Thoracic aorta (tissue), 2 donors: ENCODE measurements around the gene SH3GLB1. TPM values are rescaled to one million over a fixed set of nuclear protein-coding genes. Genes with fewer than 3 reads are reported as not detected.
"Not testable (repeated sequence)": the region's sequence is repeated elsewhere in the genome, so short reads cannot be mapped to it uniquely, and the experiment has no call there.

Experiments used
- ATAC-seq: fragments of 150-250 bp; one replicate; pipeline ENCODE4 v1.8.0; 2017; ENCODE audit warnings: low read depth; ENCODE audit not compliant: insufficient number of reproducible peaks, low FRiP score
- DNase-seq: peaks from one replicate; pipeline ENCODE4 v3.0.0-alpha.2; 2020; ENCODE audit warnings: low spot score
- H3K27ac ChIP-seq, 2 donors: fragments of 200-600 bp; sonication (generic); 1 replicate in 1 of 2; 2 replicates in 1 of 2; pipeline ENCODE4 v1.5.1; 2016; ENCODE audit warnings: mild to moderate bottlenecking in 2 of 2, moderate library complexity in 2 of 2
- H3K27me3 ChIP-seq: fragments of 200-600 bp; sonication (generic); replicated peaks from 2 replicates; pipeline ENCODE4 v1.6.0; 2016; ENCODE audit warnings: mild to moderate bottlenecking; ENCODE audit not compliant: insufficient read depth
- H3K36me3 ChIP-seq: fragments of 200-600 bp; sonication (generic); one replicate; pipeline ENCODE4 v1.5.1; 2016
- H3K4me1 ChIP-seq, 2 donors: fragments of 200-600 bp; sonication (generic); 1 replicate in 1 of 2; 2 replicates in 1 of 2; pipeline versions ENCODE4 v1.5.1 to v1.6.0; 2016; ENCODE audit warnings: low read depth in 2 of 2, mild to moderate bottlenecking in 1 of 2; ENCODE audit not compliant: control insufficient read depth in 1 of 2
- H3K4me3 ChIP-seq: fragments of 200-600 bp; sonication (generic); 2 replicates; pipeline ENCODE4 v1.5.1; 2016; ENCODE audit warnings: mild to moderate bottlenecking
- H3K9me3 ChIP-seq: fragments of 200-600 bp; sonication (generic); 2 replicates; pipeline ENCODE4 v1.5.1; 2016
- total RNA-seq, 2 donors: library from RNA; depleted of rRNA; stranded (reverse); fragments of >200 nt; gene quantifications; one replicate each; pipeline versions ENCODE4 v1.1.0 to v1.2.3, GENCODE V29; 2016
- TF ChIP-seq, protein P1 (sequence below): fragments of 200-600 bp; sonication (generic); IDR thresholded peaks from one replicate; pipeline ENCODE4 v1.5.1; 2019; ENCODE audit warnings: antibody characterized with exemption

Gene SH3GLB1
- total RNA-seq: 10 to 100 TPM; 49.1 to 69.6 TPM

GRCh38 chr1:86704458-86704971 is at the start of gene SH3GLB1:
TSS of gene SH3GLB1 (plus strand) at chr1:86704576. CDS start at chr1:86704900, 324 bp downstream.
- peak; percentile 92 for ATAC-seq

DNA sequence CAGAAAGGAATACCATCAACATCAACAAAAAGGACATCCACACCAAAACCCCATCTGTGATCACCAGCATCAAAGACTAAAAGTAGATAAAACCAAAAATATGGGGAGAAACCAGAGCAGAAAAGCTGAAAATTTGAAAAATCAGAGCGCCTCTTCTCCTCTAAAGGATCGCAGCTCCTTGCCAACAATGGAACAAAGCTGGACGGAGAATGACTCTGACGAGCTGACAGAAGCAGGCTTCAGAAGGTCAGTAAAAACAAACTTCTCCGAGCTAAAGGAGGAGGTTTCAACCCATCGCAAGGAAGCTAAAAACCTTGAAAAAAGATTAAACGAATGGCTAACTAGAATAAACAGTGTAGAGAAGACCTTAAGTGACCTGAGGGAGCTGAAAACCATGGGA is 46.0 kb upstream of the SH3GLB1 start:
- not testable (repeated sequence) for H3K36me3 ChIP-seq, DNase-seq, H3K4me3 ChIP-seq, H3K9me3 ChIP-seq, H3K27ac ChIP-seq, H3K27me3 ChIP-seq, H3K4me1 ChIP-seq, ATAC-seq

More at GRCh38 chr1:86704458-86704971, at the start of gene SH3GLB1:
- peaks cover 26 to 36% of the 10 kb centered on the region in 2 donors for H3K4me1 ChIP-seq
- peak within 1 kb of the TSS; percentile 95 for H3K4me3 ChIP-seq
- TF ChIP-seq, protein P1, sequence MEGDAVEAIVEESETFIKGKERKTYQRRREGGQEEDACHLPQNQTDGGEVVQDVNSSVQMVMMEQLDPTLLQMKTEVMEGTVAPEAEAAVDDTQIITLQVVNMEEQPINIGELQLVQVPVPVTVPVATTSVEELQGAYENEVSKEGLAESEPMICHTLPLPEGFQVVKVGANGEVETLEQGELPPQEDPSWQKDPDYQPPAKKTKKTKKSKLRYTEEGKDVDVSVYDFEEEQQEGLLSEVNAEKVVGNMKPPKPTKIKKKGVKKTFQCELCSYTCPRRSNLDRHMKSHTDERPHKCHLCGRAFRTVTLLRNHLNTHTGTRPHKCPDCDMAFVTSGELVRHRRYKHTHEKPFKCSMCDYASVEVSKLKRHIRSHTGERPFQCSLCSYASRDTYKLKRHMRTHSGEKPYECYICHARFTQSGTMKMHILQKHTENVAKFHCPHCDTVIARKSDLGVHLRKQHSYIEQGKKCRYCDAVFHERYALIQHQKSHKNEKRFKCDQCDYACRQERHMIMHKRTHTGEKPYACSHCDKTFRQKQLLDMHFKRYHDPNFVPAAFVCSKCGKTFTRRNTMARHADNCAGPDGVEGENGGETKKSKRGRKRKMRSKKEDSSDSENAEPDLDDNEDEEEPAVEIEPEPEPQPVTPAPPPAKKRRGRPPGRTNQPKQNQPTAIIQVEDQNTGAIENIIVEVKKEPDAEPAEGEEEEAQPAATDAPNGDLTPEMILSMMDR: peak; percentile 88
- no peaks in the 10 kb centered on the region for H3K27me3 ChIP-seq
- no peaks in the 10 kb centered on the region for H3K36me3 ChIP-seq
- peak; percentile 45 for DNase-seq
- no peaks in the 10 kb centered on the region for H3K9me3 ChIP-seq
- peak within 1 kb of the TSS; percentile 96 to 99 for H3K27ac ChIP-seq

- DNase-seq: no peak
- H3K9me3 ChIP-seq: no peaks in the 10 kb centered on the region
- H3K27me3 ChIP-seq: no peaks in the 10 kb centered on the region
- no peak overlapping the region for H3K27ac ChIP-seq
- ATAC-seq: no peak
- no peak overlapping the region for H3K4me3 ChIP-seq
- H3K36me3 ChIP-seq: no peaks in the 10 kb centered on the region
- H3K4me1 ChIP-seq: no peaks in the 10 kb centered on the region
- TF ChIP-seq, protein P1: no peak
These were observed 38.0 kb upstream of the SH3GLB1 start for GRCh38 chr1:86666368-86666767.

- Histone ChIP-seq H3K36me3 (no peaks in the 10 kb centered on the region), H3K4me3 (no peak overlapping the region), H3K27ac (no peak overlapping the region), H3K9me3 (no peaks in the 10 kb centered on the region), H3K27me3 (no peaks in the 10 kb centered on the region), H3K4me1 (no peaks in the 10 kb centered on the region)
- TF ChIP-seq, protein P1: no peak
- DNase-seq (no peak), ATAC-seq (no peak)
These were observed 16.8 kb upstream of the SH3GLB1 start for GRCh38 chr1:86687595-86687994.

- no peak for ATAC-seq
- TF ChIP-seq, protein P1: no peak
These were observed 11.7 kb upstream of the SH3GLB1 start for GRCh38 chr1:86692641-86693040.

DNA sequence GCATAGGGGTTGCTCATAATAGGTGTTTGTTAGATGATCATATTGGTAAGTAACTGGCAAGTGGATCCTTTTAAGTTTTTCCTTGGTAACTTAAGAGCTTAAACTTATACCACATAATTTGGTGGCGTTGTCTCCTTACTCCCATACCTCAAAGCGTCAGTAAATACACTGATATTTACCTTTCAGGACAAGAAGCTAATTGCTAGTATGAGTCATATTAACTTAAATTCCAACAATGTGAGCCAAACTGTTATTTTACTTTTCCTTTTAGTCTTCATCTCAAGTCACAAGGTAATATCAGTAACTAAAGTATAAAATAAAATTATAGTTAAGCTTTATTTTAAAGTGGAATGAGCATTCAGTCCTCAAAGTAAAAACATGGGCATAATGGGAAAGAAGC is 9.0 kb upstream of the SH3GLB1 start:
- Histone ChIP-seq H3K4me3 (no peak overlapping the region), H3K4me1 (no peaks in the 10 kb centered on the region), H3K27me3 (no peaks in the 10 kb centered on the region), H3K27ac (no peak overlapping the region), H3K36me3 (no peaks in the 10 kb centered on the region), H3K9me3 (no peaks in the 10 kb centered on the region)
- ATAC-seq: no peak
- TF ChIP-seq, protein P1: no peak
- no peak for DNase-seq

More at GRCh38 chr1:86692641-86693040, 11.7 kb upstream of the SH3GLB1 start:
- H3K4me3 ChIP-seq: no peak overlapping the region
- no peaks in the 10 kb centered on the region for H3K36me3 ChIP-seq
- no peak overlapping the region for H3K27ac ChIP-seq
- no peaks in the 10 kb centered on the region for H3K9me3 ChIP-seq
- DNase-seq: no peak
- H3K27me3 ChIP-seq: no peaks in the 10 kb centered on the region
- no peaks in the 10 kb centered on the region for H3K4me1 ChIP-seq
